ENCODE measurements around the gene RPL10. TPM values are rescaled to one million over a fixed set of nuclear protein-coding genes. Genes with fewer than 3 reads are reported as not detected.

Gene RPL10
- total and polyA plus RNA-seq, 2 of the 13 experiments (the other 11 are each of a cell fraction or from before 2014, with no cell fraction given) = 2,381 to 4,713 TPM

- TF ChIP-seq ZNF605 (CRISPR knock-in tag; IDR thresholded peaks at IDR 0.05) (no peak), SNAI1 (CRISPR knock-in tag; IDR thresholded peaks at IDR 0.05; ENCODE audit: borderline replicate concordance) (no peak), ZNF574 (CRISPR knock-in tag; IDR thresholded peaks at IDR 0.05) (peak; percentile 84), FOSL2 (CRISPR knock-in tag; IDR thresholded peaks at IDR 0.05) (0 out of 2 replicates have a peak, but pooled peaks have one; percentile 6), KDM2A (CRISPR knock-in tag; IDR thresholded peaks at IDR 0.05; ENCODE audit: borderline replicate concordance, low read depth) (0 out of 2 replicates have a peak, but pooled peaks have one; percentile 10), NFE2 (CRISPR knock-in tag; IDR thresholded peaks at IDR 0.05) (no peak), STAG1 (CRISPR knock-in tag; IDR thresholded peaks at IDR 0.05) (peak; percentile 53), AKAP8 (CRISPR knock-in tag; IDR thresholded peaks at IDR 0.05) (no peak), UBTF (CRISPR knock-in tag; IDR thresholded peaks at IDR 0.05) (0 out of 2 replicates have a peak, but pooled peaks have one; percentile 27), ARID4A (CRISPR knock-in tag; IDR thresholded peaks at IDR 0.05; ENCODE audit: borderline replicate concordance) (0 out of 2 replicates have a peak, but pooled peaks have one; percentile 13), ZNF362 (CRISPR knock-in tag; IDR thresholded peaks at IDR 0.05; ENCODE audit: borderline replicate concordance) (peak; percentile 42; the same call in 1 of the 2 replicates), HMGXB4 (CRISPR knock-in tag; IDR thresholded peaks at IDR 0.05; ENCODE audit: borderline replicate concordance in 1 of 2, low read depth in 1 of 2) (peak in 1 of 2 experiments; percentile 34; a peak in 1 of 4 replicates)
Observed at GRCh38 chrX:154384284-154384892, 13.8 kb upstream of the RPL10 start (continued).

Measured in HepG2 (cell line).